SU-DHL-6 (cell line): ENCODE measurements around the gene CHERP.
A peak's percentile ranks its signal among the peaks of the same experiment; 100 is the strongest.

Source experiments
- H2AFZ ChIP-seq: fragments of 200-600 bp; sonication (generic); 2 replicates; pipeline ENCODE4 v1.6.1; 2014; ENCODE audit warnings: low read depth, mild to moderate bottlenecking, moderate library complexity, mixed read lengths, antibody characterized with exemption, low read length; ENCODE audit not compliant: severe bottlenecking
- H3F3A ChIP-seq: fragments of 200-600 bp; shearing (Covaris generic); 2 replicates; pipeline ENCODE4 v1.6.0; 2016; ENCODE audit warnings: antibody characterized with exemption, mild to moderate bottlenecking; ENCODE audit not compliant: insufficient read depth
- H3K27ac ChIP-seq: fragments of 200-600 bp; sonication (generic); 2 replicates; pipeline ENCODE4 v1.5.1; 2016; ENCODE audit warnings: low read depth, mild to moderate bottlenecking, low read length, moderate library complexity, mixed read lengths
- H3K27me3 ChIP-seq: fragments of 200-600 bp; sonication (generic), shearing (Covaris generic); 2 replicates; pipeline ENCODE4 v1.6.0; 2014; ENCODE audit warnings: mild to moderate bottlenecking, low read length
- H3K36me3 ChIP-seq: fragments of 200-600 bp; sonication (generic); 2 replicates; pipeline ENCODE4 v1.6.1; 2014; ENCODE audit warnings: mild to moderate bottlenecking, low read length, mixed read lengths
- H3K4me2 ChIP-seq: fragments of 300-600, 200-600 bp; shearing (Covaris generic), sonication (generic); 2 replicates; pipeline ENCODE4 v1.6.0; 2014; ENCODE audit warnings: low read length, low read depth, mild to moderate bottlenecking; ENCODE audit not compliant: poor library complexity, severe bottlenecking
- H3K4me3 ChIP-seq: fragments of 200-600 bp; sonication (generic); 2 replicates; pipeline ENCODE4 v1.5.1; 2014; ENCODE audit warnings: antibody characterized with exemption, low read length, mild to moderate bottlenecking, mixed read lengths; ENCODE audit not compliant: insufficient read depth, poor library complexity, severe bottlenecking
- H3K79me2 ChIP-seq: fragments of 200-600 bp; sonication (generic); 2 replicates; pipeline ENCODE4 v1.6.1; 2014; ENCODE audit warnings: mild to moderate bottlenecking, low read length, moderate library complexity; ENCODE audit not compliant: insufficient read depth
- H3K9ac ChIP-seq: fragments of 200-600 bp; sonication (generic); 2 replicates; pipeline ENCODE4 v1.7.0; 2014; ENCODE audit warnings: mild to moderate bottlenecking, low read length
- H3K9me2 ChIP-seq: fragments of 200-600 bp; sonication (generic); replicated peaks from 2 replicates; pipeline ENCODE4 v1.6.1; 2014; ENCODE audit warnings: low read length; ENCODE audit not compliant: insufficient read depth
- H3K9me3 ChIP-seq: fragments of 200-600 bp; sonication (generic); 2 replicates; pipeline ENCODE4 v1.6.1; 2014; ENCODE audit warnings: low read length, mixed read lengths; ENCODE audit not compliant: insufficient read depth
- H4K20me1 ChIP-seq: fragments of 200-600 bp; sonication (generic); 2 replicates; pipeline ENCODE4 v1.6.1; 2014; ENCODE audit warnings: low read depth, mild to moderate bottlenecking, antibody characterized with exemption, low read length, moderate library complexity, mixed read lengths
- CTCF ChIP-seq: fragments of 200-600 bp; sonication (generic); IDR thresholded peaks from one replicate; pipeline ENCODE4 v1.5.1; 2017; ENCODE audit warnings: antibody characterized with exemption, mild to moderate bottlenecking, low read length, moderate library complexity; ENCODE audit not compliant: insufficient read depth, poor library complexity, severe bottlenecking
- EZH2phosphoT487 ChIP-seq: fragments of 200-600 bp; sonication (generic), shearing (Covaris generic); conservative IDR thresholded peaks from 2 replicates; pipeline ENCODE4 v1.6.1; 2018; ENCODE audit warnings: mild to moderate bottlenecking, antibody characterized with exemption, low read length, moderate library complexity, mixed read lengths

Gene CHERP

DNA sequence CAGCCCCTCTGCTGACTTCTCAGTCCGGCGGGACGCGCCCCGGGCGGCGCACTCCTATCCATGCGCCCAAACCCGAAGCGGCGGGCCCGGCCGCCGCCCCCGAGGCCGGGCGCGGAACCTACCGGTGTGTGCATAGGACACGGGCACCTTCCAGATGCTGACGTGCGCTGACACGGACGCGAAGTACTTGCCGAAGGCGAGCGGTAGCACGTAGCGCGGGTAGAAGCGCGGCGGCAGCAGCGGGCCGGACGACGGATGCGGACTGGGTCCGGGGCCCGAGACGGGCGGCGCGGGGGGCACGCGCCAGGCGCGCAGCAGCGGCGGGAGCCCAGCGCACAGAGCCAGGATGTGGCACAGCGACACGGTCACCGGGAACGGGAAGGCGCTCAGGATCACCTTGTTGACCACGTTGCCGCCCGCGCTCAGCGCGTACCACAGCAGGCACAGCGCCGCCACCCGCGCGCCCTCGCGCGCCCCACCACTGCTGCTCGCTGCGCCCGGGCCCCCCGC is 29.6 kb upstream of the CHERP start:
- H3K27me3 ChIP-seq = no peaks in the 10 kb centered on the region
- H3K36me3 ChIP-seq = peaks cover 4% of the 10 kb centered on the region; the same call in 1 of the 2 replicates
- H3F3A ChIP-seq = peaks cover 20% of the 10 kb centered on the region
- H3K27ac ChIP-seq = peak overlapping the region; percentile 43
- H3K9me2 ChIP-seq = no peaks in the 10 kb centered on the region
- peak overlapping the region; percentile 83 for H3K4me3 ChIP-seq
- no peaks in the 10 kb centered on the region for H4K20me1 ChIP-seq
- peak overlapping the region; percentile 82 for H3K9ac ChIP-seq
- peaks cover 58% of the 10 kb centered on the region for H3K79me2 ChIP-seq
- TF ChIP-seq CTCF (no peak), EZH2phosphoT487 (no peak)
- H2AFZ ChIP-seq = peak overlapping the region; percentile 16
- no peaks in the 10 kb centered on the region for H3K9me3 ChIP-seq
- H3K4me2 ChIP-seq = peak overlapping the region; percentile 88

DNA sequence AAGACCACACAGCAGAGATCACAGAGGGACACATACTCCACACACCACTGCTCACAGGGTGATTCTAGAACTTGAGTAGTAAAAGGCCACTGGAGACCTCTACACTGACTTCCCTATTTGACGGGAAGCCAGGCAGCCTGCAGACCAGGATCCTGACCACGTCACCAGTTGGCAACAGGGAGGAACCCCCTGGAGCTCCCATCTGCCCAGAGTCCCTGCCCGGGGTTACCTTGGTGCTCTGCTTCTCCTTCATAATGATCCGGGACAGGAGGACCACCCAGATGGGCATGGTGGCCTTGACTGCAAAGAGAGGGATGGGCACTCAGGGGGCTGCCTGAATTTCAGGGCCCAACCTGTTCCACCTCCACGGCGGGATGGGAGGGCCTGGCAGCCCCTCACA is 29.0 kb upstream of the CHERP start:
- Histone ChIP-seq H4K20me1 (no peaks in the 10 kb centered on the region), H3K9me3 (no peaks in the 10 kb centered on the region), H3K27me3 (no peaks in the 10 kb centered on the region), H2AFZ (no peak overlapping the region), H3K9ac (peak overlapping the region; percentile 82), H3K4me2 (peak overlapping the region; percentile 88), H3K36me3 (peaks cover 8% of the 10 kb centered on the region; the same call in 1 of the 2 replicates), H3K79me2 (peaks cover 53% of the 10 kb centered on the region), H3F3A (peaks cover 20% of the 10 kb centered on the region), H3K27ac (0 out of 2 replicates have a peak overlapping the region, but pooled peaks have one; percentile 43), H3K9me2 (no peaks in the 10 kb centered on the region), H3K4me3 (peak overlapping the region; percentile 83)
- TF ChIP-seq CTCF = no peak
- no peak for TF ChIP-seq EZH2phosphoT487

DNA sequence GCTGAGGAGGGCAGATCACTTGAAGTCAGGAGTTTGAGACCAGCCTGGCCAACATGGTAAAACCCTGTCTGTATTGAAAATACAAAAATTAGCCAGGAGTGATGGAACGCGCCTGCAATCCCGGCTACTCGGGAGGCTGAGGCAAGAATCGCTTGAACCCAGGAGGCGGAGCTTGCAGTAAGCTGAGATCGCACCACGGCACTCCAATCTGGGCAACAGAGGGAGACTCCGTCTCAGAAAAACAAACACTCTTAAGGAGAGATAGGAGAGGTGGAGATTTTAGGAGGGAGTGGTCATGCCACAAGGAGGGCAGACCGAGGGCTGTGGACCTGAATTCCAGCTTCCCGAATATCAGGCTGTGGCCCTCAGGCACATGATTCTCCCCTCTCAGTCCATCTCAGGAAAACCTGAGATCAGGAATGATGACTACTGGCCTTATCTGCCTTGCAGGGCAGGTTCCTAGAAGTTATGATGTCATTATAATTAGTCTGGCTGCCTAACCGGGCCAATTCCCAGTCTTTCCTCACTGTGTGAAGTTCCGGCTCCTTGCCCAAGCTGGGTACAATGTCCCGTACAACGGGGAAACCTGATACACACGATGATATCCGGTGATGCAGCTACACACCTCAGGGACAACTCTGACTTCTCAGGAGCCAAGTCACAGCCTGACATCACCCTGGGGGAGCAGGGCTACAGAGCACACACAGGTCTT is 27.5 kb upstream of the CHERP start:
- peaks cover 50% of the 10 kb centered on the region for H3K79me2 ChIP-seq
- no peak overlapping the region for H3K27ac ChIP-seq
- no peak overlapping the region for H2AFZ ChIP-seq
- no peak overlapping the region for H3K4me3 ChIP-seq
- H3K9me3 ChIP-seq = no peaks in the 10 kb centered on the region
- no peaks in the 10 kb centered on the region for H3K9me2 ChIP-seq
- TF ChIP-seq CTCF = no peak
- TF ChIP-seq EZH2phosphoT487 = no peak
- H3K27me3 ChIP-seq = no peaks in the 10 kb centered on the region
- peaks cover 8% of the 10 kb centered on the region; the same call in 1 of the 2 replicates for H3K36me3 ChIP-seq
- H4K20me1 ChIP-seq = no peaks in the 10 kb centered on the region
- no peak overlapping the region for H3K9ac ChIP-seq
- H3K4me2 ChIP-seq = no peak overlapping the region
- peaks cover 16% of the 10 kb centered on the region for H3F3A ChIP-seq
